Measurements from ENCODE around the gene WDFY2.

- TF ChIP-seq CTCF (IDR thresholded peaks at IDR 0.05), result no peak
- no peak for TF ChIP-seq POLR2A (IDR thresholded peaks at IDR 0.05)
Measured at GRCh38 chr13:51745243-51745642, 161.0 kb downstream of the WDFY2 start.

Measured in body of pancreas (tissue), 4 donors.